HEK293 (cell line): ENCODE results near the gene AKT3.

Experiments
- CTCF ChIA-PET: fragments of 350-600 bp; formaldehyde crosslinking; extraction: SDS; loops from one replicate; lab custom pipeline; 2021; ENCODE audit warnings: antibody characterized with exemption; lab: Yijun Ruan, JAX
- POLR2A ChIA-PET: fragments of 300-600 bp; formaldehyde crosslinking; extraction: SDS; loops from one replicate; lab custom pipeline; 2020; ENCODE audit warnings: antibody characterized with exemption, inconsistent platforms; lab: Yijun Ruan, JAX
- H3K27ac ChIP-seq: fragments of 200-500 bp; sonication (Bioruptor generic); 2 replicates; pipeline ENCODE4 v1.5.1; 2014; ENCODE audit warnings: low read depth, low read length, control low read depth, inconsistent platforms; ENCODE audit errors: extremely low read depth
- H3K36me3 ChIP-seq, 2 experiments: fragments of 200-500 bp in 1 of 2; sonication (Bioruptor generic) in 1 of 2; 1 replicate in 1 of 2; 2 replicates in 1 of 2; pipeline ENCODE4 v1.5.1; 2014 to 2017; ENCODE audit warnings: inconsistent platforms in 2 of 2, low read length in 2 of 2; ENCODE audit not compliant: control insufficient read depth in 2 of 2, insufficient read depth in 1 of 2
- H3K4me1 ChIP-seq: fragments of 200-500 bp; sonication (Bioruptor generic); 2 replicates; pipeline ENCODE4 v1.5.1; 2014; ENCODE audit warnings: mild to moderate bottlenecking, low read length, inconsistent platforms; ENCODE audit not compliant: control insufficient read depth, insufficient read depth
- H3K4me3 ChIP-seq: 2 replicates; pipeline ENCODE4 v1.5.1; 2011; ENCODE audit warnings: low read depth, mild to moderate bottlenecking, control low read depth, low read length, moderate library complexity
- H3K9me3 ChIP-seq: fragments of 200-500 bp; sonication (Bioruptor generic); 2 replicates; pipeline ENCODE4 v1.5.1; 2014; ENCODE audit warnings: low read depth, low read length, inconsistent platforms; ENCODE audit not compliant: control insufficient read depth, insufficient read depth
- GLI2 ChIP-seq: fragments of 450-650 bp; formaldehyde crosslinking; IDR thresholded peaks from 2 replicates; pipeline ENCODE4; 2017; ENCODE audit warnings: missing biosample characterization, missing genetic modification characterization, low read depth, borderline replicate concordance
- IKZF3 ChIP-seq: fragments of 450-650 bp; IDR thresholded peaks from 2 replicates; pipeline ENCODE4 v1.5.0; 2018; ENCODE audit warnings: missing biosample characterization, mild to moderate bottlenecking, missing genetic modification characterization, moderate library complexity
- INSM2 ChIP-seq: fragments of 450-650 bp; formaldehyde crosslinking; IDR thresholded peaks from 2 replicates; pipeline ENCODE4 v1.5.1; 2016; ENCODE audit warnings: missing biosample characterization, missing genetic modification characterization
- KLF8 ChIP-seq: fragments of 450-650 bp; formaldehyde crosslinking; IDR thresholded peaks from 2 replicates; pipeline ENCODE4 v1.5.1; 2016; ENCODE audit warnings: missing biosample characterization, missing genetic modification characterization
- PRDM6 ChIP-seq: fragments of 450-650 bp; formaldehyde crosslinking; IDR thresholded peaks from 2 replicates; pipeline ENCODE4 v1.5.1; 2017; ENCODE audit warnings: missing biosample characterization, missing genetic modification characterization
- SETDB1 ChIP-seq: IDR thresholded peaks from one replicate; pipeline ENCODE4 v1.6.1; 2017; ENCODE audit warnings: mild to moderate bottlenecking, low read length, moderate library complexity, mixed read lengths; ENCODE audit not compliant: insufficient read length
- SP3 ChIP-seq: fragments of 450-650 bp; formaldehyde crosslinking; IDR thresholded peaks from 2 replicates; pipeline ENCODE4 v1.5.1; 2016; ENCODE audit warnings: missing biosample characterization, missing genetic modification characterization
- TCF7L2 ChIP-seq: IDR thresholded peaks from 2 replicates; pipeline ENCODE4 v1.6.1; 2011; ENCODE audit warnings: low read depth, mild to moderate bottlenecking, inconsistent platforms, low read length, moderate library complexity, borderline replicate concordance
- ZBTB1 ChIP-seq: fragments of 450-650 bp; formaldehyde crosslinking; IDR thresholded peaks from 2 replicates; pipeline ENCODE4 v1.5.1; 2016; ENCODE audit warnings: missing biosample characterization, missing genetic modification characterization
- ZBTB20 ChIP-seq: fragments of 450-650 bp; formaldehyde crosslinking; IDR thresholded peaks from 2 replicates; pipeline ENCODE4 v1.5.1; 2016; ENCODE audit warnings: missing biosample characterization, missing genetic modification characterization
- ZFP69B ChIP-seq: fragments of 450-650 bp; formaldehyde crosslinking; IDR thresholded peaks from 2 replicates; pipeline ENCODE4 v1.5.1; 2016; ENCODE audit warnings: missing biosample characterization, missing genetic modification characterization
- ZNF16 ChIP-seq: fragments of 450-650 bp; formaldehyde crosslinking; IDR thresholded peaks from 2 replicates; pipeline ENCODE4 v1.5.1; 2016; ENCODE audit warnings: low read depth, missing biosample characterization, missing genetic modification characterization
- ZNF169 ChIP-seq: fragments of 450-650 bp; formaldehyde crosslinking; IDR thresholded peaks from 2 replicates; pipeline ENCODE4 v1.5.1; 2016; ENCODE audit warnings: missing biosample characterization, missing genetic modification characterization
- ZNF174 ChIP-seq: fragments of 450-650 bp; formaldehyde crosslinking; IDR thresholded peaks from 2 replicates; pipeline ENCODE4 v1.5.0; 2017; ENCODE audit warnings: missing biosample characterization, mild to moderate bottlenecking, missing genetic modification characterization
- ZNF19 ChIP-seq: fragments of 450-650 bp; formaldehyde crosslinking; IDR thresholded peaks from 2 replicates; pipeline ENCODE4; 2016; ENCODE audit warnings: missing biosample characterization, missing genetic modification characterization, low read depth
- ZNF221 ChIP-seq: fragments of 450-650 bp; formaldehyde crosslinking; IDR thresholded peaks from 2 replicates; pipeline ENCODE4 v1.5.1; 2017; ENCODE audit warnings: missing biosample characterization, missing genetic modification characterization, borderline replicate concordance
- ZNF266 ChIP-seq: fragments of 450-650 bp; formaldehyde crosslinking; IDR thresholded peaks from 2 replicates; pipeline ENCODE4 v1.5.1; 2016; ENCODE audit warnings: missing biosample characterization, missing genetic modification characterization, low read depth
- ZNF398 ChIP-seq: fragments of 450-650 bp; formaldehyde crosslinking; IDR thresholded peaks from 2 replicates; pipeline ENCODE4 v1.5.1; 2017; ENCODE audit warnings: missing biosample characterization, missing genetic modification characterization
- ZNF416 ChIP-seq: fragments of 450-650 bp; formaldehyde crosslinking; IDR thresholded peaks from 2 replicates; pipeline ENCODE4 v1.5.1; 2016; ENCODE audit warnings: missing biosample characterization, missing genetic modification characterization
- ZNF423 ChIP-seq: fragments of 450-650 bp; formaldehyde crosslinking; IDR thresholded peaks from 2 replicates; pipeline ENCODE4 v1.5.1; 2016; ENCODE audit warnings: missing biosample characterization, missing genetic modification characterization
- ZNF501 ChIP-seq: fragments of 450-650 bp; formaldehyde crosslinking; IDR thresholded peaks from 2 replicates; pipeline ENCODE4 v1.5.1; 2016; ENCODE audit warnings: missing biosample characterization, missing genetic modification characterization
- ZNF529 ChIP-seq: fragments of 450-650 bp; formaldehyde crosslinking; IDR thresholded peaks from 2 replicates; pipeline ENCODE4 v1.5.1; 2017; ENCODE audit warnings: missing genetic modification characterization, missing biosample characterization; ENCODE audit not compliant: insufficient replicate concordance
- ZNF555 ChIP-seq: fragments of 450-650 bp; formaldehyde crosslinking; conservative IDR thresholded peaks from 2 replicates; pipeline ENCODE4 v1.5.1; 2017; ENCODE audit warnings: missing biosample characterization, mild to moderate bottlenecking, missing genetic modification characterization, inconsistent platforms
- ZNF558 ChIP-seq: fragments of 450-650 bp; formaldehyde crosslinking; IDR thresholded peaks from 2 replicates; pipeline ENCODE4 v1.5.1; 2016; ENCODE audit warnings: missing biosample characterization, missing genetic modification characterization
- ZNF596 ChIP-seq: fragments of 450-650 bp; IDR thresholded peaks from 2 replicates; pipeline ENCODE4 v1.5.0; 2018; ENCODE audit warnings: missing biosample characterization, mild to moderate bottlenecking, missing genetic modification characterization, moderate library complexity
- ZNF610 ChIP-seq: fragments of 450-650 bp; formaldehyde crosslinking; IDR thresholded peaks from 2 replicates; pipeline ENCODE4 v1.5.1; 2016; ENCODE audit warnings: missing biosample characterization, missing genetic modification characterization, borderline replicate concordance
- ZNF624 ChIP-seq: fragments of 450-650 bp; formaldehyde crosslinking; IDR thresholded peaks from 2 replicates; pipeline ENCODE4 v1.5.1; 2017; ENCODE audit warnings: missing biosample characterization, missing genetic modification characterization
- ZNF692 ChIP-seq: fragments of 450-650 bp; formaldehyde crosslinking; IDR thresholded peaks from 2 replicates; pipeline ENCODE4 v1.5.1; 2016; ENCODE audit warnings: missing biosample characterization, missing genetic modification characterization
- ZNF704 ChIP-seq: fragments of 450-650 bp; formaldehyde crosslinking; IDR thresholded peaks from 2 replicates; pipeline ENCODE4 v1.5.1; 2016; ENCODE audit warnings: missing biosample characterization, missing genetic modification characterization
- ZNF777 ChIP-seq: fragments of 450-650 bp; formaldehyde crosslinking; IDR thresholded peaks from 2 replicates; pipeline ENCODE4 v1.5.1; 2017; ENCODE audit warnings: missing biosample characterization, missing genetic modification characterization, borderline replicate concordance
- ZNF785 ChIP-seq: fragments of 450-650 bp; formaldehyde crosslinking; IDR thresholded peaks from 2 replicates; pipeline ENCODE4 v1.5.1; 2016; ENCODE audit warnings: missing biosample characterization, missing genetic modification characterization
- ZNF791 ChIP-seq: fragments of 450-650 bp; formaldehyde crosslinking; IDR thresholded peaks from 2 replicates; pipeline ENCODE4 v1.5.1; 2016; ENCODE audit warnings: missing biosample characterization, missing genetic modification characterization
- ZSCAN4 ChIP-seq: fragments of 450-650 bp; formaldehyde crosslinking; IDR thresholded peaks from 2 replicates; pipeline ENCODE4 v1.5.1; 2017; ENCODE audit warnings: missing biosample characterization, missing genetic modification characterization

AKT3 gene

GRCh38 chr1:243821177-243821680 lies 28.8 kb downstream of the AKT3 start:
- peaks cover 0 to 8% of the 10 kb centered on the region in 2 experiments; a peak in 2 of 3 replicates for H3K36me3 ChIP-seq
- ChIA-PET CTCF (interaction anchor here (0.7 kb wide), 1 partner anchor 125 kb away, joined by 3 read pairs; no protein-coding TSS in a partner anchor), POLR2A (no interaction called here)

GRCh38 chr1:243819438-243819839 lies 30.6 kb downstream of the AKT3 start:
- ChIA-PET CTCF (no interaction called here), POLR2A (no interaction called here)
- no peaks in the 10 kb centered on the region for H3K4me1 ChIP-seq
- peaks cover 3% of the 10 kb centered on the region; the same call in 1 of the 2 replicates for H3K9me3 ChIP-seq
- no peak overlapping the region for H3K27ac ChIP-seq
- peaks cover 0 to 12% of the 10 kb centered on the region in 2 experiments; a peak in 2 of 3 replicates for H3K36me3 ChIP-seq
- TF ChIP-seq ZNF692 (tag by site-specific recombination): no peak
- no peak for TF ChIP-seq GLI2
- no peak for TF ChIP-seq ZNF169 (tag by site-specific recombination)
- no peak for TF ChIP-seq ZNF624
- no peak for TF ChIP-seq ZSCAN4 (tag by site-specific recombination)
- TF ChIP-seq ZNF596 (tag by site-specific recombination): no peak
- TF ChIP-seq ZNF398 (tag by site-specific recombination): no peak
- TF ChIP-seq ZNF791 (tag by site-specific recombination): no peak
- no peak for TF ChIP-seq ZNF704 (tag by site-specific recombination)
- no peak for TF ChIP-seq ZNF19 (tag by site-specific recombination)
- TF ChIP-seq ZBTB1 (tag by site-specific recombination): no peak
- TF ChIP-seq ZNF785: no peak
- no peak for TF ChIP-seq ZNF423 (tag by site-specific recombination)
- TF ChIP-seq INSM2 (tag by site-specific recombination): no peak
- no peak for TF ChIP-seq SETDB1
- no peak for TF ChIP-seq ZNF555 (tag by site-specific recombination)
- TF ChIP-seq SP3: no peak
- no peak overlapping the region for H3K4me3 ChIP-seq

More at GRCh38 chr1:243821177-243821680, 28.8 kb downstream of the AKT3 start:
- Histone ChIP-seq H3K9me3 (no peaks in the 10 kb centered on the region; the same call in 1 of the 2 replicates), H3K4me1 (no peaks in the 10 kb centered on the region), H3K27ac (no peak overlapping the region), H3K4me3 (no peak overlapping the region)
- TF ChIP-seq ZNF529 (peak; percentile 88), PRDM6 (no peak), ZNF416 (no peak), ZNF558 (tag by site-specific recombination) (peak; percentile 94), IKZF3 (tag by site-specific recombination) (no peak), ZNF610 (tag by site-specific recombination) (no peak), KLF8 (tag by site-specific recombination) (no peak), ZNF501 (tag by site-specific recombination) (no peak), SETDB1 (peak; percentile 51), ZNF221 (tag by site-specific recombination) (no peak), ZNF266 (tag by site-specific recombination) (no peak), ZBTB20 (tag by site-specific recombination) (no peak), ZNF777 (no peak), ZNF19 (tag by site-specific recombination) (no peak), ZFP69B (tag by site-specific recombination) (no peak), ZNF16 (tag by site-specific recombination) (no peak), TCF7L2 (no peak), ZNF174 (tag by site-specific recombination) (no peak)
